HG03066 (cell line): ENCODE results near the gene ADAM33.

Experiments
- ATAC-seq: cut with Tn5 transposase; IDR thresholded peaks from one replicate; pipeline ENCODE4 v1.9.1; 2021; ENCODE audit warnings: low read depth; ENCODE audit not compliant: unreplicated experiment

Gene ADAM33

DNA sequence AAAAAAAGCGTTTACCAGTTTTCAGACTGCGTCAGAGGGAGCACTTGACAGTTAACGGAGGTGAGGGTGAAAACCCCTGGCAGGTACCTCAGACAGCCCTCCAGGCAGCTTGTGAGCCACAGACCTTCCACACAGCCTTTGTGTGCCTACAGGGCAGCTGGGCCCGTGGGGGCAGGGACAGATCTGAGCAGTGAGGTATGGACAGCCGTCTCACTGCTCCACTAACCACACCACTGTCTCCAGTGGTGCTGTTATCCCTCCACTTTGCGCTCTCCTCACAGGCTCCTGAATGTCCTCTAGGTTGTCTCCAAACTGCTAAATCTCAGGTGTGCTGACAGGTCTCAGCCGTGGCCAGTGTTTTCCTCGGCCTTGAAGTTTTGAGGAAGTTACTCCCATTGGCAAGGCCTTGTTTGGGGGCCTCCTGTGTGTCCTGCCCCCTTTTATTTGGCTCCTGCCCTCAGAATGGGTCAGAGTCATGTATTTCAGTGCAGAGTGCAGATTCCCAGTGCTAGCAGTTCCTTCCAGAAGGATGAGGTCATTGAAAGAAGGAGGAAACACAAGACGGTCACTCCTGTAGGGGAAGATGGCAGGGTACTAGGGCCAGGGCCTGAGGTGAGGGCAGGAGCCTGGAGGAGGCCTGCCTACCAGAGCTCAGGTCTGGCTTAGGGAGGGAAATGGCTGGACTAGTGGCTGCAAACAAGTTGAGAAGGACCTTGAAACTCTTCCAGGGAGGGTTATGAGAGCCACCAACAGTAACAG, 30.4 kb downstream of the ADAM33 start:
- ATAC-seq = no peak

- no peak for ATAC-seq
Measured at GRCh38 chr20:3648951-3649350, 32.9 kb downstream of the ADAM33 start.

DNA sequence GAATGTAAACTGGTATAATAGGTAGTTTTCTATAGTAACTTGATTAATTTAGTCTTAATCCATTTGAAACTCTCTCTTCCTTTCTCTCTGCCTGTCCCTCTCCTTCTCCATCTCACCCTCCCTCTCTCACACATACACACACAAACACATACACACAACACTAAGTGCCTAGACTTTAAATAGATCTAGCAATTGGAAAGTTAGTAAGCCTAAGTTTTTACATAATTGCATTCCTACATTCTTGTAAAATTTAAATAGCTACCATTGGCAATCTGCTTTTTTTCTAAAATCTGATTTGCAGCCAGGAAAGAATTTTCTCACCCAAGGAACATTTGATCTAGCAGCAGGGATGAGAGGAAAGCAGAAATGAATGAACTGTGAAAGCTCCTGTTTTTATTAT, 34.3 kb downstream of the ADAM33 start:
- ATAC-seq = no peak

DNA sequence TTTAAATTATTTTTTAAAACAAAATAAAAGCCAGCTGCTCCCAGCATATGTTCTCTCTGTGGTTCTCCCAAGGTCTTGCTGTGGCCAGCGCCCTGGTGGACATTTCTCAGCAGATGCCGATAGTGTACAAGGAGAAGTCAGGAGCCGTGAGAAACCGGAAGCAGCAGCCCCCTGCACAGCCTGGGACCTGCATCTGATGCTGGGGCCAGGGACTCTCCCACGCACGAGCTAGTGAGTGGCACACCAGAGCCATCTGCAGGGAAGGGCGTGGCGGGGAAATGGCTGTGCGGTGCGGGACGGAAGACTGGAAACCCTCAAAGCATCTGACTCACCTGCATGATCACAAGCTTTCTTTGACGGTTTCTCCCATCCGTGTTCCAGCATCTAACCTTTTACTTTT, 35.2 kb downstream of the ADAM33 start:
- no peak for ATAC-seq

GRCh38 chr20:3646067-3646440, 35.8 kb downstream of the ADAM33 start:
- no peak for ATAC-seq

DNA sequence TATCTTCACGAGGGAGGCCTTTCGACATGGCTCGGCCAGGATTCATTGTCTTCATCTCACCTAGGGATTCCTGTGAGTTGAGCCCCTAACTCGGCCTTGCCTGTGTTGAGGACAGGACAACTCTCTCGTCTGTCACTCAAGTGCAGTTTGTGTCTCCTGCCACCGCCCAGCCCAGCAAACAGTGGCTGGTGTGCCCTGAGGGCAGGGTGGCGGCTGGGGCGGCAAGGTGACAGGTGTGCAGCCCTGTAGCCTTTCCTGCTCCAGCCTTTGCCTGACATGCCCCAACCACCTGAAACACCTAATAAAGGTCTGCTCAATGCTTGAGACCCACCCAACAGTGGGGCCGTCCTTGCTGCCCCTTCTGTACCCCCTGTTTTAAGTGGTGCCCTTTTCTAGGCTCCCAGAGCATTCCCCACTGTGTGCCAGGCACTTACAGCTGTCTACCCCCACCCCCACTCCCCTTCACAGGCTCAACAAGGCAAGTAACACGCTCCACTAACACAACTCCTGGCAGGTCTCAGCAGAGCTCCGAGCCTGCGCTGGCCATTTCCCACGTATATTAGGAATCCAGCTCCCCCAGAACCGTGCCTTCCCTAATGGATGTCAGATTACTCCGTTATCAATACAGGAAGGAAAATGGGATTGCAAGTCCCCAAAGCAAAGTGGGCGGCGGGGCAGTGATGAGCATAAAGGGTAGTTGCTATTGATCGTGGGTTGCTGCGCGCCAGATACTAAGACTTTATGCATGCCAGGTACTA, 36.3 kb downstream of the ADAM33 start:
- no peak for ATAC-seq

DNA sequence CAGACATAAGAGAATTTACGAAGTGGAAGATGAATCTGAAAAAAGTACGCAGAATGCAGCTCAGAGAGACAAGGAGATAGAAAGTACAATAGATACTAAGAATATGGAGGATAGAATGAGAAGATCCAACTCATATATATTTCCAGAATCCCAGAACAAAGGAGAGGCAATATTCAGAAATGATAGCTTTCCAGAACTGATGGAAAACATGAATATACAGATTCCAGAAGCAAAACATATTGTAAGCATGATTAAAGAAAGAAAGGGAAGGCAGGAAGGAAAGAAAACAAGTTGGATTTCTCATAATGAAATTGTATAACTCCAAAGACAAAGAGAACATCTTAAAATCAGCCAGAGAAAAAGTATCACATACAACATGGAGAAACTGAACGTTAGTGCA, 41.6 kb downstream of the ADAM33 start:
- ATAC-seq = no peak

DNA sequence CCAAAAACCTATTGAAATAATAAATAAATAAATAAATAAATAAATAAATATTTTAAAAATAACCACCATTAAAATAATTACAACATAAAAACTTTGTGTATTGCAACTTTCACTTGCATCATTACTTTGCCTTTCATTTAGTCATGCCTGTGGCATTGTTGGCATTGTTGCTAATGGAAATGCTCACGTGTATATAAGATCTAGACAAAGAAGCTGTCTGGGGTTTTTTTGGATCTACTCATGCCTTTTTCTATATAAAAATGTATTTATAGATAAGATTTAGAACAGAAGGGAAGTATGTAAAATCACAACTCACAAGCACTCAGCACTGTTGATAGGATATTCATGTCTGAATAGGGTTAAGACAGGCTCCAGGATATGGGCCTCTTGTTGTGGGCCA, 46.5 kb downstream of the ADAM33 start:
- no peak for ATAC-seq

DNA sequence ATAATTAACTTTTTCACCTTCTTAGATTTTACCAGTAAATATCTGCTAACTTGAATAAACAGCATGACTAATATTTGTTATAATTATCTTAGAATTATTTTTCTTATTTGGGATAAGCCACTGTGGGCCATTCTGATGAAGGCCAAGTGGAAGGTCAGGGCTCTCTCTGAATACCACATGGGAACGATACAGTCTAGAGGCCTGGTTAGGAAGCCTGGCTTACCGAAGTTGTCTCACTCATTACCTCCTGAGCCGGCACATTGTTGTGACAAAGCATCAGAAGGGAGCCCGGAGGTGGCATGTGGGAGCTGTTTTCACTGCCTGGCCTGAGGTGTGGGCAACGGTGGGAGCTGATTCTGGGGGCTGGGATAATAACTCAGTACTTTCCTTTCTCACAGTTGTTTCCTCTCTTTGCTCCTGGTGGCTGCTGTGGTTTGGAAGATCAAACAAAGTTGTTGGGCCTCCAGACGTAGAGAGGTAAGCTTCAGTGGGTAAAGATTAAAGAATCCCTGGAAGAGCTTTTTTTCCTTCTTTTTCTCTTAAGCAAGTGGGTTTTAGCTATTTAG, 47.8 kb downstream of the ADAM33 start:
- no peak for ATAC-seq

- no peak for ATAC-seq
Measured at GRCh38 chr20:3632311-3633004, 49.4 kb downstream of the ADAM33 start.

- ATAC-seq = no peak
Measured at GRCh38 chr20:3631534-3631933, 50.3 kb downstream of the ADAM33 start.

GRCh38 chr20:3630429-3630828, 51.4 kb downstream of the ADAM33 start:
- ATAC-seq = no peak

DNA sequence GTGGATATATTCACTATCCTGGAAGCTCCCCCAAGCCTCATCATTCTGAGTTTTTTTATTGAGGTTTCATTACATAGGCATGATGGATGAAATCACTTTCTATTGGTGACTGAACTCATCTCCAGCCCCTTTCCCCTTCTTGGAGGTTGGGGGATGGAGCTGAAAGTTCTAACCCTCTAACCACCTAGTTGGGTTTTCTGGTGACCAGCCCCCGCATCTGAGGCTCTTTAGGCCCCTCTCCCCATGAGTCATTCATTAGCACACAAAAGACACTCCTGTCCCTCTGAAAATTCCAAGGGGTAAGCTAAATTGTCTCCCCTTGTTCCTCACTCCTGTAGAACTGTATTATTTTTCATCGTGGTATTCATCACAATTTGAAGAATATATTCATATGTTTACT, 51.9 kb downstream of the ADAM33 start:
- no peak for ATAC-seq

GRCh38 chr20:3628502-3629314, 53.1 kb downstream of the ADAM33 start:
- no peak for ATAC-seq

DNA sequence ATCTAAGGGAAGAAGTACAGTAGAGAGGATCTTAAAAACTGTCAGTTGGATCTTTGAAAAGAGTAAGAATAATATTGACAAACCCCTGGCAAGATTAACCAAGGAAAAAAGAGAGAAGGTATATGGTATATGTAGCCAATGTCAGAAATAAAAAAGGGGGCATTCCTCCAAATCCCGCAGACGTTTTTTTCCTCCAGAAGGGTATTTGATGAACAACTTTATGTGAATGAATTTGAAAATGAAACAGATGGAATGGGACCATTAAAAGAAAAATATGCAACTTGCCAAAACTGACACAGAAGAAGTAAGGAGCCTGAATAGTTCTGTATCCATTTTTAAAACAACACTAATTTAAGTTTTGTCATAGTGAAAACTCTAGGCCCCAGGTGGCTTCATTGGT, 54.3 kb downstream of the ADAM33 start:
- ATAC-seq = no peak

- ATAC-seq = no peak
Measured at GRCh38 chr20:3622406-3622805, 59.4 kb downstream of the ADAM33 start.

DNA sequence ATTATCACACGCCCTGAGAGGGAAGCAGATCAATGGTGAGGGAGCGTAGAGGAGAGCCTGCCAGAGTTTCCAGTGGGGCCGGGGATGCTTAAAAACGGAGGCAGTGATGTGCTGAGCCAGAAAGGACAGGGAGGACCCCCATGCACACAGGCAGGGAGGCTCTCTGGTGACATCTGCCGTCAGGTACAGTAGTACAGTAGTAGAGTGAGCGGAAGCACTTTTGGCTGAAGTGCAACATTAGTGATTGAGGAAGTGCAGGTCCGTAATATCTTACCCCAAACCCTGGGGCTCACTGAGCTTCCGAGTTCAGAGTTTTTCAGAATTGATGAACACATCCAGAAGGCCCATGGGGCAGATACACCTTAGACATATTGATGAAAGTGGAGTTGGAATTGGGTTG, 60.7 kb downstream of the ADAM33 start:
- no peak for ATAC-seq
